Measurements from ENCODE around the gene MYD88.
A peak's percentile ranks its signal among the peaks of the same experiment; 100 is the strongest.
"Not testable (repeated sequence)": the region's sequence is repeated elsewhere in the genome, so short reads cannot be mapped to it uniquely, and the experiment has no call there.

MYD88 gene

GRCh38 chr3:38126121-38126892 is 12.2 kb upstream of the MYD88 start:
- no peak for DNase-seq (ENCODE audit: low read depth in 2 of 2)

GRCh38 chr3:38127611-38128302 is 10.7 kb upstream of the MYD88 start:
- DNase-seq (ENCODE audit: low read depth in 2 of 2) = no peak

DNA sequence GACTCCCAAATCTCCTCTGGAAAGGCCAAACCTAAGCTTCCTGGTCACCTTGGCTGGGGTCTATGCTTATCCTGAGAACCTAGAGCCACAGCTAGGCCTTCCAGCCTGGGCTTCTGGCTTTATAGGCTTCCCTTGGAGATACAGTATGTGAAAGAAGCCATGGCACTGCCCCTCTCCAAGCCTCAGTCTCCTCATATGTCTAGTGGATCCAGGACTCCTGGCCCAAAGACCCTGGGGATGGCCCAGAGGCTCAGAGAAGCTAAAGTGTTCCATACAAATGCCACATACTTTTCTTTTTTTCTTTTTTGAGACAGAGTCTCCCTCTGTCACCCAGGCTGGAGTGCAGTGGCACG is 10.2 kb upstream of the MYD88 start:
- no peak for DNase-seq (ENCODE audit: low read depth in 2 of 2)

DNA sequence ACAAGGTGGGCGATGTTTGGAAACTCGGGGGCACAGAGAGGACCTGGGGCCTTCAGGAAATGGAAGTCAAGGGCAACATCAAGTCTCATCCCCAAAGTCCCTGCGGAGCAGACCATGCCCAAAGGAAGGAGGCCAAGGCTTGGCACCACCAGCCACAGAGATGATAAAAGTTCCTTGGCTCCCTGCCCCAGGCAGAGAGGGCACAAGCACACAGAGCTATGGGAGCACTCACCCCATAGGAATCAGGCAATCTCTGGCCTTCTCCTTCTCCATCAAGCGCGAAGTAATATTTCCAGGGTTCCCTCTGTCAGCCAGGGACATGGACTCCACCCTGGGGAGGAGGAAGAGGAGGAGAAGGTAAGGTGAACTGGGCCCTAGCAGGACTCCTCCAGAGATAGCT is 9.4 kb upstream of the MYD88 start:
- no peak for DNase-seq (ENCODE audit: low read depth in 2 of 2)

DNA sequence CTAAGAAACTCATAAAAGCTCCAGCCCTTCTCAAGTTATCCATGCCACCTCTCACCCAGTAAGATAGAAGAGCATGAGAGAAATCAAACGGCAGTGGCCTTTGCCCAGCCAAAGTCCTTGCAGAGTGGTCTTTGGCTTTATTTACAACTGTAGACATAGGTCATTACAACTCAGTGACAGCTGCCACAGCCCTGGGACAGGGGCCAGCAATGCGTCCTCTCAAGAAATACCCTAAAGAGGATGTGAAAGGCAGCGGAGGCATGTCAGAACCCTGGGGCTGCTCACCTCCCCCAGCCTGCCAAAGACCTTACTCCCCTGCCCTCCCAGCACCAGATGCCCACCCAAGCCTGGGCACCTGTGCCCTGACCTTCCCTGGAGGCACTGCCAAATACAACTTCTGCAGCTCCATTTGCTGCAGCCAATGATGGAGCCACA is 7.8 kb upstream of the MYD88 start:
- no peak for DNase-seq (ENCODE audit: low read depth in 2 of 2)

GRCh38 chr3:38131621-38132369 is 6.7 kb upstream of the MYD88 start:
- no peak for DNase-seq (ENCODE audit: low read depth in 2 of 2)

DNA sequence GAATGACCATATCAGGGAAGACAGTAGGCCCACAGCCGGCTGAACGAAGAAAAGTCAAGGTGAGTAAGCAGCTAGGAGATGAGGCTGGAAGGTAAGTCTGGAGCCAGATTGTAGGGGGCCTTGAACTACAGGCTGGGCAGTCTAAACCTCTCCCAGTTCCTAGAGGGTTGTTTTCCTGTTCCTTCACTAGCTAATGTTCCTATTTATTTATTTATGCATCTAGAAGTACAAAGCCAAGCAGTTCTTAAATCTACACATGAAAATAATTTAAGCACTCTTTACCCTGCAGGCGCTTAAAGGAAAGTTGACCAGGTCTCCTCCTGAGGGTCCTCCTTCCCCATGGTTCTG is 5.3 kb upstream of the MYD88 start:
- no peak for DNase-seq (ENCODE audit: low read depth in 2 of 2)

GRCh38 chr3:38133557-38134405 is 4.7 kb upstream of the MYD88 start:
- no peak for DNase-seq (ENCODE audit: low read depth in 2 of 2)

- DNase-seq (ENCODE audit: low read depth in 2 of 2) = not testable (repeated sequence)
Observed at GRCh38 chr3:38134517-38135143, 3.8 kb upstream of the MYD88 start.

DNA sequence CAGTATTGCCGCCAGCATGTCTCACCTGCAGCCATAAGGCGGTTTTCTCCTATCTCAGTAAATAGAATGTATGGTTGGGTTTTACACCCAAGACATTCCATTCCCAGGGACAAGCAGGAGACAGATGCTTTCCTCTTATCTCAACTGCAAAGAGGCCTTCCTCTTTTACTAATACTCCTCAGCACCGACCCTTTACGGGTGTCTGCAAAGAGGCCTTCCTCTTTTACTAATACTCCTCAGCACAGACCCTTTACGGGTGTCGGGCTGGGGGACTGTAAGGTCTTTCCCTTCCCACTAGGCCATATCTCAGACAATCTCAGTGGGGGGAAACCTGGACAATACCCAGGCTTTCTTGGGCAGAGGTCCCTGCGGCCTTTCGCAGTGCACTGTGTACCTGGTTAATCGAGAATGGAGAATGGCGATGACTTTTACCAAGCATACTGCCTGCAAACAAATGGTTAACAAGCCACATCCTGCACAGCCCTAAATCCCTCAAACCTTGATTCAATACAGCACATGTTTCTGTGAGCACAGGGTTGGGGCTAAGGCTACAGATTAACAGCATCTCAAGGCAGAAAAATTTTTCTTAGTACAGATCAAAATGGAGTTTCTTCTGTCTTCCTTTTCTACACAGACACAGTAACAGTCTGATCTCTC is 2.7 kb upstream of the MYD88 start:
- not testable (repeated sequence) for DNase-seq (ENCODE audit: low read depth in 2 of 2)

DNA sequence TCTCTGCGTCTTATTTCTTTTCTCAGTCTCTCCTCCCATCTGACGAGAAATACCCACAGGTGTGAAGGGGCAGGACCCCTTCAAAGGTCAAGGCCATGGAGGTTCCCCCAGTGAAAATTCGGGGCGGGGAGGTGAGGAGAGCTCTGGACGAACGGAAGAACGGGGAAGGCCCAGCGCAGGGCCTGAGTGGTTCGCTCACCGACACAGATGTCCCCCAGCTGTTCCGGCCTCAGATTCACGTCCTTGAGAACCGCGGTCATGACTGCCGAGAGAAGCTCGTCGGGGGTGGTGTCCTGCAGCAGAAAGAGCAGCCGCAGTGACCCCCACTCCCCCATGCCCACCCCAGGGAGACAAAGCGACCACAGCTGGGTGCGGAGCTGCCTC is 2.1 kb upstream of the MYD88 start:
- no peak for DNase-seq (ENCODE audit: low read depth in 2 of 2)

DNA sequence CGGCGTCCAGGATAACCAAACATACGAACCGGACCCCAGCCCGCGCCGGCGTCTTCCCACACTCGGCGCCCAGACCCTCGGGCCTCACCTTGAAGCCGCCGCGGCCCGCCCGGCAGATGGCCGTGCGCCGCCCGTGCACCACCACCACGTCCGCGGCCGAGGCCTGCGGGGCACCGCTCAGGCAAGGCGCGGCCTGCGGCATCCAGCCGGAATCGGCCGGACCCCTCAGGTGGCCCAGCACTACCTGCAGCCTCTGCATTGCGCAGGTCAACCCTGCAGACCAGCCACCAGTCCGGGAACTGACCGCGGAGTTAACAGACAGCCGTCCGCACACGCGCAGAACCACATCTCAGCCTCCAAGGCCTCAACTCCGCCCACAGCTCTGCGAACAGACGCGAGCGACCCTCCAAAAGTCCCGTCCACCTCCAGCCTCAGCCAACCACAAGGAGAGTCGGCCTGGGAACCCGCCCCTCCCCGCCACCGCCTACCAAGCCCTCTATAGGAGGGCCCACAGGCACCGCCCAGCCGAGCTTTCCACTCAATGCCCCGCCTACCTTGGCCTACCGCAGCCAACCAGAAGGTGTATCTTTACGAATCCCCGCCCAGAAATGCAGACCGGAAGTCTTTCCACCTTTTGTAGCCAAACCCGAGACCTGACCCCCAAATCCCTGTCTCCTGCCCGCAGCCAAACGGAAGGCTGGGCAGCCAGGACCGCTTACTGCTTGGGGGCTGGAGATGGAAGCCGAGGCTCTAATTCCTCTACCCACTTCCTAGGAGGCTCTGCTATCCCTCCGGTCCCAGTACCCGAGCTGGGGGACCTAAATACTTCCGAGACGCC is 1.5 kb upstream of the MYD88 start, which contains the start of gene ACAA1:
ACAA1 (minus strand) TSS at position 351 of the 838 bp plus-strand sequence; CDS start at position 259, 92 bp downstream.
- peak; percentile 98 to 99 for DNase-seq (ENCODE audit: low read depth in 2 of 2)

- no peak for DNase-seq (ENCODE audit: low read depth in 2 of 2)
Observed at GRCh38 chr3:38137615-38138348, 679 bp upstream of the MYD88 start.

GRCh38 chr3:38139191-38139590 is 730 bp downstream of the MYD88 start:
- no peak for DNase-seq (ENCODE audit: low read depth in 2 of 2)

- no peak for DNase-seq (ENCODE audit: low read depth in 2 of 2)
Observed at GRCh38 chr3:38139652-38140051, 1.2 kb downstream of the MYD88 start.

DNA sequence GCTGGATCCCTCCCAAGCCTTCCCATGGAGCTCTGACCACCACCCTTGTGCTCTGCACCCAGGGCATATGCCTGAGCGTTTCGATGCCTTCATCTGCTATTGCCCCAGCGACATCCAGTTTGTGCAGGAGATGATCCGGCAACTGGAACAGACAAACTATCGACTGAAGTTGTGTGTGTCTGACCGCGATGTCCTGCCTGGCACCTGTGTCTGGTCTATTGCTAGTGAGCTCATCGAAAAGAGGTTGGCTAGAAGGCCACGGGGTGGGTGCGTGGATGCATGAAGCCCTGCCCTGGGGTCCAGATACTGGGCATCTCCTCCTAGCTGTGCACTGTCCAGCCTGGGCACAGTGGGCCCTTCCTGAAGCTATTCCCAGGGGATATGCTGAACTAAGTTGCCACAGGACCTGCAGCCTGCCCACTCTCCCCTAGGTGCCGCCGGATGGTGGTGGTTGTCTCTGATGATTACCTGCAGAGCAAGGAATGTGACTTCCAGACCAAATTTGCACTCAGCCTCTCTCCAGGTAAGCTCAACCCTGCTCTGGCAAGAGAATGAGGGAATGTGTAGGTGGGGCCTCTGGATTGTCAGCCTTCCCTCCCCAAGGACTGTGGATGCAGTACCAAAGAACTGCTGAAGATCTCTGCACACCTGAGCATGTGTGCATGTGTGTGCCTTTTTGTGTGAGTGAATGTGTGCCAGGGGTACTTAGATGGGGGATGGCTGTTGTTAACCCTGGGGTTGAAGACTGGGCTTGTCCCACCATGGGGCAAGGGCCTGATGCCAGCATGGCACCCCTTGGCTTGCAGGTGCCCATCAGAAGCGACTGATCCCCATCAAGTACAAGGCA is 2.1 kb downstream of the MYD88 start:
- DNase-seq (ENCODE audit: low read depth in 2 of 2) = no peak

GRCh38 chr3:38141173-38141951 is 2.9 kb downstream of the MYD88 start:
- DNase-seq (ENCODE audit: low read depth in 2 of 2) = no peak

GRCh38 chr3:38141952-38142273 is 3.5 kb downstream of the MYD88 start:
- DNase-seq (ENCODE audit: low read depth in 2 of 2) = no peak

All from stimulated activated CD8-positive, alpha-beta memory T cell treated with anti-CD3 and anti-CD28 coated beads, Interleukin-15, amount 100 ng/mL, for 48 hours (primary cell).